ENCODE results near the gene BHLHE40. TPM values are rescaled to one million over a fixed set of nuclear protein-coding genes. Genes with fewer than 3 reads are reported as not detected.

Gene BHLHE40
- polyA plus RNA-seq, 1 donor from 2014 or later = not detected

DNA sequence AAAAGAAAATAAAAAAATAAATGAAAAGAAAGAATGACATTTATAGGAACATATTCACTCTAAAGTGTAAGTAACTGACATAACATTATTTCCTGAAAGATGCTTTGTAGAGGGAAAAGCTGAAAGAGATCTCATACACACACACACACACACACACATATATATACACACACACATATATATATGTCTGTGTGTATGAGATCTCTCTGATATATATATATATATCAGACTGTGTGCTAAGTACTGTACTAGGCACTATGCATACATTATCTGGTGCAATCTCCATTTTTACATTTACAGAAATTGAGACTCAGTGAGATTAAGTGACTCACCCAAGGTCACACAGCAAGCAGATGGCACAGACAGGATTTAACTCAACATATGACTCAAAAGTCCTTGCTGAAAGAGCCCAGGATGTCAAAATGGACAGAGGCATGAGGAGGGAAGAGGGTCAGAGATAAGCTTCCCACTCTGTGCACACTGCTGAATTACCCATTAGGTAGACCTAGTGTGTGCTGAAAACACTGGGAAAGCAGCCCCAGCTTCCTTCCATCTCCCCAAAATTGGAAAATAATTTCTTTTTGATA is 15.0 kb downstream of the BHLHE40 start:
- H3K79me2 ChIP-seq (replicated peaks; ENCODE audit: insufficient read depth, low read length) = no peaks in the 10 kb centered on the region
- no peak overlapping the region for H2AFZ ChIP-seq (ENCODE audit: low read depth, low read length)
- H3K27ac ChIP-seq (ENCODE audit: low read length) = no peak overlapping the region
- no peaks in the 10 kb centered on the region for H3K27me3 ChIP-seq (ENCODE audit: insufficient read depth, low read depth, low read length)
- no peak overlapping the region for H3K9ac ChIP-seq (ENCODE audit: low read length)
- no peaks in the 10 kb centered on the region for H3F3A ChIP-seq (ENCODE audit: insufficient read depth, low read length, poor library complexity, severe bottlenecking)
- no peaks in the 10 kb centered on the region for H4K20me1 ChIP-seq (ENCODE audit: insufficient read depth)
- H3K36me3 ChIP-seq (ENCODE audit: insufficient read depth, low read length) = no peaks in the 10 kb centered on the region
- no peak overlapping the region for H3K4me2 ChIP-seq (ENCODE audit: low read length)
- H3K4me3 ChIP-seq (ENCODE audit: low read length) = no peak overlapping the region
- H3K9me2 ChIP-seq (ENCODE audit: insufficient read depth, low read length) = no peaks in the 10 kb centered on the region
- H3K9me3 ChIP-seq (ENCODE audit: low read length) = no peaks in the 10 kb centered on the region
- TF ChIP-seq TAF1 (IDR thresholded peaks at IDR 0.05; ENCODE audit: low read depth) (no peak), EP300 (conservative IDR thresholded peaks at IDR 0.05; ENCODE audit: poor library complexity, severe bottlenecking) (no peak), POLR2AphosphoS5 (IDR thresholded peaks at IDR 0.05) (no peak), EZH2 (IDR thresholded peaks at IDR 0.05; ENCODE audit: borderline replicate concordance, insufficient read depth, low read length, poor library complexity, severe bottlenecking) (no peak), MXI1 (conservative IDR thresholded peaks at IDR 0.05; ENCODE audit: poor library complexity, severe bottlenecking) (no peak), RAD21 (conservative IDR thresholded peaks at IDR 0.05) (no peak), SMC3 (conservative IDR thresholded peaks at IDR 0.05; ENCODE audit: poor library complexity) (no peak)
- TF ChIP-seq, protein P1, sequence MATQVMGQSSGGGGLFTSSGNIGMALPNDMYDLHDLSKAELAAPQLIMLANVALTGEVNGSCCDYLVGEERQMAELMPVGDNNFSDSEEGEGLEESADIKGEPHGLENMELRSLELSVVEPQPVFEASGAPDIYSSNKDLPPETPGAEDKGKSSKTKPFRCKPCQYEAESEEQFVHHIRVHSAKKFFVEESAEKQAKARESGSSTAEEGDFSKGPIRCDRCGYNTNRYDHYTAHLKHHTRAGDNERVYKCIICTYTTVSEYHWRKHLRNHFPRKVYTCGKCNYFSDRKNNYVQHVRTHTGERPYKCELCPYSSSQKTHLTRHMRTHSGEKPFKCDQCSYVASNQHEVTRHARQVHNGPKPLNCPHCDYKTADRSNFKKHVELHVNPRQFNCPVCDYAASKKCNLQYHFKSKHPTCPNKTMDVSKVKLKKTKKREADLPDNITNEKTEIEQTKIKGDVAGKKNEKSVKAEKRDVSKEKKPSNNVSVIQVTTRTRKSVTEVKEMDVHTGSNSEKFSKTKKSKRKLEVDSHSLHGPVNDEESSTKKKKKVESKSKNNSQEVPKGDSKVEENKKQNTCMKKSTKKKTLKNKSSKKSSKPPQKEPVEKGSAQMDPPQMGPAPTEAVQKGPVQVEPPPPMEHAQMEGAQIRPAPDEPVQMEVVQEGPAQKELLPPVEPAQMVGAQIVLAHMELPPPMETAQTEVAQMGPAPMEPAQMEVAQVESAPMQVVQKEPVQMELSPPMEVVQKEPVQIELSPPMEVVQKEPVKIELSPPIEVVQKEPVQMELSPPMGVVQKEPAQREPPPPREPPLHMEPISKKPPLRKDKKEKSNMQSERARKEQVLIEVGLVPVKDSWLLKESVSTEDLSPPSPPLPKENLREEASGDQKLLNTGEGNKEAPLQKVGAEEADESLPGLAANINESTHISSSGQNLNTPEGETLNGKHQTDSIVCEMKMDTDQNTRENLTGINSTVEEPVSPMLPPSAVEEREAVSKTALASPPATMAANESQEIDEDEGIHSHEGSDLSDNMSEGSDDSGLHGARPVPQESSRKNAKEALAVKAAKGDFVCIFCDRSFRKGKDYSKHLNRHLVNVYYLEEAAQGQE (IDR thresholded peaks at IDR 0.05; ENCODE audit: borderline replicate concordance) = no peak
- TF ChIP-seq, protein P2, sequence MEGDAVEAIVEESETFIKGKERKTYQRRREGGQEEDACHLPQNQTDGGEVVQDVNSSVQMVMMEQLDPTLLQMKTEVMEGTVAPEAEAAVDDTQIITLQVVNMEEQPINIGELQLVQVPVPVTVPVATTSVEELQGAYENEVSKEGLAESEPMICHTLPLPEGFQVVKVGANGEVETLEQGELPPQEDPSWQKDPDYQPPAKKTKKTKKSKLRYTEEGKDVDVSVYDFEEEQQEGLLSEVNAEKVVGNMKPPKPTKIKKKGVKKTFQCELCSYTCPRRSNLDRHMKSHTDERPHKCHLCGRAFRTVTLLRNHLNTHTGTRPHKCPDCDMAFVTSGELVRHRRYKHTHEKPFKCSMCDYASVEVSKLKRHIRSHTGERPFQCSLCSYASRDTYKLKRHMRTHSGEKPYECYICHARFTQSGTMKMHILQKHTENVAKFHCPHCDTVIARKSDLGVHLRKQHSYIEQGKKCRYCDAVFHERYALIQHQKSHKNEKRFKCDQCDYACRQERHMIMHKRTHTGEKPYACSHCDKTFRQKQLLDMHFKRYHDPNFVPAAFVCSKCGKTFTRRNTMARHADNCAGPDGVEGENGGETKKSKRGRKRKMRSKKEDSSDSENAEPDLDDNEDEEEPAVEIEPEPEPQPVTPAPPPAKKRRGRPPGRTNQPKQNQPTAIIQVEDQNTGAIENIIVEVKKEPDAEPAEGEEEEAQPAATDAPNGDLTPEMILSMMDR (IDR thresholded peaks at IDR 0.05; ENCODE audit: poor library complexity, severe bottlenecking) = no peak

- Histone ChIP-seq H4K20me1 (ENCODE audit: insufficient read depth) (no peaks in the 10 kb centered on the region), H3K79me2 (replicated peaks; ENCODE audit: insufficient read depth, low read length) (no peaks in the 10 kb centered on the region), H3K9ac (ENCODE audit: low read length) (no peak overlapping the region), H3K9me2 (ENCODE audit: insufficient read depth, low read length) (no peaks in the 10 kb centered on the region), H3K27ac (ENCODE audit: low read length) (no peak overlapping the region), H3K4me3 (ENCODE audit: low read length) (no peak overlapping the region), H3K27me3 (ENCODE audit: insufficient read depth, low read depth, low read length) (no peaks in the 10 kb centered on the region), H2AFZ (ENCODE audit: low read depth, low read length) (no peak overlapping the region), H3K36me3 (ENCODE audit: insufficient read depth, low read length) (no peaks in the 10 kb centered on the region), H3K9me3 (ENCODE audit: low read length) (no peaks in the 10 kb centered on the region), H3K4me2 (ENCODE audit: low read length) (no peak overlapping the region), H3F3A (ENCODE audit: insufficient read depth, low read length, poor library complexity, severe bottlenecking) (no peaks in the 10 kb centered on the region)
- TF ChIP-seq, protein P1 (IDR thresholded peaks at IDR 0.05; ENCODE audit: borderline replicate concordance) = no peak
- TF ChIP-seq TAF1 (IDR thresholded peaks at IDR 0.05; ENCODE audit: low read depth) = no peak
- TF ChIP-seq SMC3 (conservative IDR thresholded peaks at IDR 0.05; ENCODE audit: poor library complexity) = no peak
- TF ChIP-seq EP300 (conservative IDR thresholded peaks at IDR 0.05; ENCODE audit: poor library complexity, severe bottlenecking) = no peak
Measured at GRCh38 chr3:4994823-4995499, 15.7 kb downstream of the BHLHE40 start.

Data from neural cell (in vitro differentiated cells).